HG02870 (cell line): ENCODE data around the gene MYL12B.

ENCODE experiments used
- ATAC-seq: cut with Tn5 transposase; IDR thresholded peaks from one replicate; pipeline ENCODE4 v1.9.1; 2021; ENCODE audit warnings: mild to moderate bottlenecking, moderate library complexity; ENCODE audit not compliant: unreplicated experiment

The MYL12B gene

GRCh38 chr18:3234457-3234856, 27.5 kb upstream of the MYL12B start:
- ATAC-seq, result no peak

GRCh38 chr18:3235846-3236245, 26.1 kb upstream of the MYL12B start:
- ATAC-seq, result no peak

GRCh38 chr18:3236470-3236869, 25.5 kb upstream of the MYL12B start:
- ATAC-seq, result no peak

GRCh38 chr18:3238742-3239141, 23.2 kb upstream of the MYL12B start:
- ATAC-seq, result no peak

- no peak for ATAC-seq
Measured at GRCh38 chr18:3245185-3245564, 16.8 kb upstream of the MYL12B start.

- ATAC-seq, result peak; percentile 36
Measured at GRCh38 chr18:3245853-3246634, 15.9 kb upstream of the MYL12B start.

- ATAC-seq, result no peak
Measured at GRCh38 chr18:3246635-3247239, 15.2 kb upstream of the MYL12B start.

GRCh38 chr18:3247240-3248061, 14.5 kb upstream of the MYL12B start, which contains the start of gene MYL12A:
Gene MYL12A (plus strand): TSS chr18:3247801. CDS start chr18:3253248, 5,447 bp downstream.
- peak; percentile 78 for ATAC-seq

- no peak for ATAC-seq
Measured at GRCh38 chr18:3248062-3248657, 13.8 kb upstream of the MYL12B start.

GRCh38 chr18:3248658-3249359, 13.1 kb upstream of the MYL12B start:
- ATAC-seq, result no peak

- ATAC-seq, result no peak
Measured at GRCh38 chr18:3250237-3251107, 11.5 kb upstream of the MYL12B start.

GRCh38 chr18:3251249-3251962, 10.5 kb upstream of the MYL12B start:
- no peak for ATAC-seq

- ATAC-seq, result no peak
Measured at GRCh38 chr18:3251963-3252277, 10.0 kb upstream of the MYL12B start.

- ATAC-seq, result no peak
Measured at GRCh38 chr18:3252843-3253242, 9.1 kb upstream of the MYL12B start.

- ATAC-seq, result no peak
Measured at GRCh38 chr18:3254725-3255124, 7.2 kb upstream of the MYL12B start.

- no peak for ATAC-seq
Measured at GRCh38 chr18:3255611-3256165, 6.2 kb upstream of the MYL12B start.

- ATAC-seq, result no peak
Measured at GRCh38 chr18:3256693-3257626, 5.0 kb upstream of the MYL12B start.

GRCh38 chr18:3257627-3258120, 4.3 kb upstream of the MYL12B start:
- no peak for ATAC-seq
